Thyroid gland (tissue), 4 donors: ENCODE results near the gene CREB5. TPM values are rescaled to one million over a fixed set of nuclear protein-coding genes. Genes with fewer than 3 reads are reported as not detected.

ENCODE experiments used
- DNase-seq, 2 donors: peaks; one replicate each; pipeline ENCODE4 v3.0.0-alpha.2; 2019
- H3K27ac ChIP-seq, 3 donors: fragments of 200-600 bp; sonication (generic); 1 replicate in 2 of 3; 2 replicates in 1 of 3; pipeline ENCODE4 v1.5.1; 2016 to 2019; ENCODE audit warnings: mild to moderate bottlenecking in 1 of 3, moderate library complexity in 1 of 3
- H3K27me3 ChIP-seq: fragments of 200-600 bp; sonication (generic); one replicate; pipeline ENCODE4 v1.5.1; 2019
- H3K36me3 ChIP-seq, 2 donors: fragments of 200-600 bp; sonication (generic); one replicate each; pipeline ENCODE4 v1.5.1; 2016 to 2019
- H3K4me1 ChIP-seq, 2 donors: fragments of 200-600 bp; sonication (generic); one replicate each; pipeline ENCODE4 v1.5.1; 2017 to 2019
- H3K4me3 ChIP-seq, 3 donors: fragments of 200-600 bp; sonication (generic); replicated peaks in 1 of 3; 1 replicate in 2 of 3; 2 replicates in 1 of 3; pipeline ENCODE4 v1.5.1; 2016; ENCODE audit warnings: mild to moderate bottlenecking in 1 of 3
- H3K9me3 ChIP-seq: fragments of 200-600 bp; sonication (generic); one replicate; pipeline ENCODE4 v1.5.1; 2017
- CTCF ChIP-seq, 6 experiments: fragments of 200-600 bp in 3 of 6; fragments of 450-650 bp in 3 of 6; sonication (generic) in 3 of 6; IDR thresholded peaks; one replicate each; pipeline ENCODE4 v1.5.1; 2016 to 2019; ENCODE audit warnings: antibody characterized with exemption in 6 of 6, mild to moderate bottlenecking in 2 of 6, inconsistent platforms in 1 of 6, moderate library complexity in 1 of 6
- POLR2A ChIP-seq, 2 donors: fragments of 450-650 bp; IDR thresholded peaks; one replicate each; pipeline ENCODE4 v1.6.1; 2017; ENCODE audit warnings: antibody characterized with exemption in 2 of 2, mild to moderate bottlenecking in 2 of 2, moderate library complexity in 1 of 2
- WGBS, 2 donors: methylation state at CpG; one replicate each; pipeline ENCODE4 v1.1.5; 2017; 5-methylcytosine and 5-hydroxymethylcytosine counted together
- intact Hi-C: fragments of 100-400 bp; cut with DNase I; formaldehyde crosslinking; loops from one replicate; pipeline ENCODE4 v1.15.1; 2023
- total RNA-seq, 4 donors: library from RNA; depleted of rRNA; stranded (reverse); fragments of >200 nt; gene quantifications; one replicate each; pipeline ENCODE4 v1.2.3, GENCODE V29; 2016

The CREB5 gene
- total RNA-seq, 4 donors from 2014 or later: 2.5 to 13.6 (median 6.5) TPM

GRCh38 chr7:28847681-28848080 is 435.4 kb downstream of the CREB5 start:
- H3K36me3 ChIP-seq: no peaks in the 10 kb centered on the region
- intact Hi-C loops: no loop called here
- no peaks in the 10 kb centered on the region for H3K4me1 ChIP-seq
- no peaks in the 10 kb centered on the region for H3K9me3 ChIP-seq
- no peak overlapping the region for H3K4me3 ChIP-seq
- TF ChIP-seq POLR2A (IDR thresholded peaks at IDR 0.05): no peak
- no peak for TF ChIP-seq CTCF (IDR thresholded peaks at IDR 0.05)
- 86 to 90% methylated on average over 13 of the region's 13 CpGs for WGBS, 2 donors
- H3K27me3 ChIP-seq: no peaks in the 10 kb centered on the region
- H3K27ac ChIP-seq: no peak overlapping the region
- DNase-seq: no peak

GRCh38 chr7:28848906-28849305 is 436.6 kb downstream of the CREB5 start:
- H3K4me3 ChIP-seq: no peak overlapping the region
- TF ChIP-seq POLR2A (IDR thresholded peaks at IDR 0.05): no peak
- TF ChIP-seq CTCF (IDR thresholded peaks at IDR 0.05): no peak
- H3K27ac ChIP-seq: no peak overlapping the region
- no peaks in the 10 kb centered on the region for H3K27me3 ChIP-seq
- H3K36me3 ChIP-seq: no peaks in the 10 kb centered on the region
- 94 to 95% methylated on average over 15 of the region's 15 CpGs for WGBS, 2 donors
- no peak for DNase-seq
- peaks cover 0 to 5% of the 10 kb centered on the region in 2 donors for H3K4me1 ChIP-seq
- no peaks in the 10 kb centered on the region for H3K9me3 ChIP-seq
- intact Hi-C loops: no loop called here

- no peak for TF ChIP-seq POLR2A (IDR thresholded peaks at IDR 0.05)
- TF ChIP-seq CTCF (IDR thresholded peaks at IDR 0.05): no peak
- Histone ChIP-seq H3K9me3 (no peaks in the 10 kb centered on the region), H3K36me3 (no peaks in the 10 kb centered on the region), H3K27me3 (no peaks in the 10 kb centered on the region), H3K27ac (no peak overlapping the region), H3K4me1 (peaks cover 0 to 6% of the 10 kb centered on the region in 2 donors), H3K4me3 (no peak overlapping the region)
- intact Hi-C loops: loop anchor here (5.0 to 10.0 kb wide), 2 partner anchors 458 to 556 kb away; no protein-coding TSS in a partner anchor
- no peak for DNase-seq
Observed at GRCh38 chr7:28850699-28851098, 438.4 kb downstream of the CREB5 start.

GRCh38 chr7:28853150-28853549 is 440.8 kb downstream of the CREB5 start:
- TF ChIP-seq CTCF (IDR thresholded peaks at IDR 0.05) (no peak), POLR2A (IDR thresholded peaks at IDR 0.05) (no peak)
- no peaks in the 10 kb centered on the region for H3K36me3 ChIP-seq
- intact Hi-C loops: loop anchor here (5.0 to 10.0 kb wide), 2 partner anchors 461 to 558 kb away; no protein-coding TSS in a partner anchor
- H3K27me3 ChIP-seq: peaks cover 2% of the 10 kb centered on the region
- DNase-seq: no peak
- peaks cover 0 to 6% of the 10 kb centered on the region in 2 donors for H3K4me1 ChIP-seq
- 69 to 73% methylated on average over 4 of the region's 4 CpGs for WGBS, 2 donors
- no peak overlapping the region for H3K4me3 ChIP-seq
- H3K27ac ChIP-seq: no peak overlapping the region
- H3K9me3 ChIP-seq: no peaks in the 10 kb centered on the region

GRCh38 chr7:28853834-28854749 is 441.8 kb downstream of the CREB5 start:
- TF ChIP-seq POLR2A (IDR thresholded peaks at IDR 0.05) (no peak), CTCF (IDR thresholded peaks at IDR 0.05) (peak; percentile 71 to 91 (median 76))
- WGBS, 2 donors: 13 to 22% methylated on average over 26 to 44 of the region's 63 CpGs
- Histone ChIP-seq H3K4me3 (peak overlapping the region in 2 of 3 donors; percentile 6 to 23), H3K27ac (no peak overlapping the region), H3K27me3 (peaks cover 2% of the 10 kb centered on the region), H3K4me1 (peaks cover 0 to 6% of the 10 kb centered on the region in 2 donors), H3K9me3 (no peaks in the 10 kb centered on the region), H3K36me3 (no peaks in the 10 kb centered on the region)
- intact Hi-C loops: loop anchor here (5.0 to 10.0 kb wide), 2 partner anchors 462 to 559 kb away; no protein-coding TSS in a partner anchor
- peak; percentile 68 to 74 for DNase-seq
